ENCODE data around the gene SASS6.

The SASS6 gene

DNA sequence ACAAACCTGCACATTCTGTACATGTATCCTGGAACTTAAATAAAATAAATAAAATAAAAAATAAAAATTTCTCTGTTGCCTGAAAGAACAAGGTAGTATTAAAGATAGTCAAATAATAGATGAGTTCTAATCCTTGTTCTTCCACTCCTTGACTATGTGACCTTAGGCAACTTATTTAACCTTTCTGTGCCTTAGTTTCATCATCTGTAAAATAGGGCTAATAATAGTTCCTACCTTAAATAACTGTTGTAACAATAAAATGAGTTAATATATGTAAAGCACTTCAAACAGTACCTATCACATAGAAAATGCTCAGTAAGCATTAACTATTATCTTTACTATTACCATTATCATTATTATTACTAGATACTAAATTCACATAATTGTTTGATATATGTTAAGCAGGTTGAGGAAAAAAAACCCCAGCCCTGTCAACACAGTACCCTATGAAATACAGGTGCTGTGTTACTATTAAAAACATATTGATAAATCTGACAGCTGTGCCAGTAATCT lies 23.1 kb downstream of the SASS6 start:
- no peak overlapping the region for H3K27ac ChIP-seq
- TF ChIP-seq, protein P1, sequence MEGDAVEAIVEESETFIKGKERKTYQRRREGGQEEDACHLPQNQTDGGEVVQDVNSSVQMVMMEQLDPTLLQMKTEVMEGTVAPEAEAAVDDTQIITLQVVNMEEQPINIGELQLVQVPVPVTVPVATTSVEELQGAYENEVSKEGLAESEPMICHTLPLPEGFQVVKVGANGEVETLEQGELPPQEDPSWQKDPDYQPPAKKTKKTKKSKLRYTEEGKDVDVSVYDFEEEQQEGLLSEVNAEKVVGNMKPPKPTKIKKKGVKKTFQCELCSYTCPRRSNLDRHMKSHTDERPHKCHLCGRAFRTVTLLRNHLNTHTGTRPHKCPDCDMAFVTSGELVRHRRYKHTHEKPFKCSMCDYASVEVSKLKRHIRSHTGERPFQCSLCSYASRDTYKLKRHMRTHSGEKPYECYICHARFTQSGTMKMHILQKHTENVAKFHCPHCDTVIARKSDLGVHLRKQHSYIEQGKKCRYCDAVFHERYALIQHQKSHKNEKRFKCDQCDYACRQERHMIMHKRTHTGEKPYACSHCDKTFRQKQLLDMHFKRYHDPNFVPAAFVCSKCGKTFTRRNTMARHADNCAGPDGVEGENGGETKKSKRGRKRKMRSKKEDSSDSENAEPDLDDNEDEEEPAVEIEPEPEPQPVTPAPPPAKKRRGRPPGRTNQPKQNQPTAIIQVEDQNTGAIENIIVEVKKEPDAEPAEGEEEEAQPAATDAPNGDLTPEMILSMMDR (conservative IDR thresholded peaks at IDR 0.05): no peak

DNA sequence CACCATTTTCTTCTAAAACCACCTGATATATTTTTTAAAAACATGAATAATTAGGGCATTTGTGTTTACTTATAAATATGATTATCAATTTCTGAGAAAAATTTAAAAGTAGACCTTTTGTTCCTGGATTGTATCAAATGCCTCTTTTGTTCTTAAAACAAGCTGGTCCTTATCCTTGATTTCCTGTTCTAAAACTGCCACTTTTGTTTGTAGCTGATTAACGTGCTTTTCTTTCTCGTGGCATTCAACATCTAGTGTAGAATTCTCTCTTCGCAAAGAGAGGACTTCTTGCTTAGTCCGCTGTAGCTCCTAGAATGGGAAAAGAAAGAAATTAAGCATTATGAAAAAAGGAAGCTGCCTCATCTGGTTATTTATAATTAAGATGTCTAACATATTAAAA lies 25.0 kb downstream of the SASS6 start:
- TF ChIP-seq, protein P1 (conservative IDR thresholded peaks at IDR 0.05): no peak
- H3K27ac ChIP-seq: no peak overlapping the region

DNA sequence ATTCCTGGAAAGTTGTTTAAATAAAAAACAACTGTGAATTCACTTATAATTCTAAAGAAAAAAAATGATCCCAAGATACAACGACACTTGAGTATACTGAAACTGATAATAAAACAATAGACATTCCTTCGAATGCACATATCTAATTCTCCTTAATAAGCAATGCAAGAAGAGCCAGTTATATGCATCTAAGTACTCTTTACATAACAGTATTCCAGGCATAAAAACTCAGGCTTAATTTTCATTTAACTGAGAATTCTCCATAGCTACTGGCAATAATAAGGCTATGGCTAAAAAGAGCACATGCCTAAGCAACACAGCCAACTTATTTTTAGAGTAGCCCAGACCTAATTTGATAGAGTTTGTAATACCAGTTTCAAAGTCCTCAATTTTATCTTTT lies 31.2 kb downstream of the SASS6 start:
- no peak overlapping the region for H3K27ac ChIP-seq
- TF ChIP-seq, protein P1 (conservative IDR thresholded peaks at IDR 0.05): no peak

DNA sequence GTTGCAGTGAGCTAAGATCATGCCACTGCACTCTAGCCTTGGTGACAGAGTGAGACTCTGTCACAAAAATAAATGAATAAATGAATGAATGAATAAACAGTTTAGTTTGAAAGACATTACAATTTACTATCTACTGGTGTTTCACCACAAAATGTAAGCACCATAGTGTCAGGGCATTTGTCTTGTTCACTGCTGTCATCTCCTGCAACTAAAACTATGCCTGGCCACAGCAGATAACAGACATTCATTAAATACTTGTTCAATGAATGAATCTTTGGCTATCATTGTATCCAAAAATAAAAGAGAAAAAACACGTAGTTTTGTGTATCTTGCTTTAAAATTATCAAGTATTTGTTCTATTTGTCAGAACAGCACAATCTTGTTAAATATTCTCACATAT lies 32.5 kb downstream of the SASS6 start:
- no peak overlapping the region for H3K27ac ChIP-seq
- TF ChIP-seq, protein P1 (conservative IDR thresholded peaks at IDR 0.05): no peak

DNA sequence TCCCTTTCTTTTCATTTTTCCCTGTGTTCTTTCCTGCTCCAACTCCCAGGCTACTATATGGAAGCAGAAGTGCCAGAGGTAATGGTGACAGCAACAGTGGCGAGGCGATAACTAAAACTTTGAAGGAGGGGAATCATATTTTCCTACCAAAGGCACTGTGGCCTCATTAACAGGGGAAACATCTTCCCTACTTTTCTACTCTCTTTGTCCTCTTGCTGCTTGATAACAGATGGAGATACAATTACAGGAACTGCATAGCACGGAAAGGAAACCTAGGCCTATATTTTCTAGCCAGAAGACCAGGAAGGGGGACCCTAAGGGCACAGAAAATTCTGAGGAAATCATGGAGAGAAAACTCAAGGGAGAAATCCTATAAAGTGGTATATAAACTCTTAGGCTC lies 42.3 kb downstream of the SASS6 start:
- TF ChIP-seq, protein P1 (conservative IDR thresholded peaks at IDR 0.05): no peak
- H3K27ac ChIP-seq: no peak overlapping the region

DNA sequence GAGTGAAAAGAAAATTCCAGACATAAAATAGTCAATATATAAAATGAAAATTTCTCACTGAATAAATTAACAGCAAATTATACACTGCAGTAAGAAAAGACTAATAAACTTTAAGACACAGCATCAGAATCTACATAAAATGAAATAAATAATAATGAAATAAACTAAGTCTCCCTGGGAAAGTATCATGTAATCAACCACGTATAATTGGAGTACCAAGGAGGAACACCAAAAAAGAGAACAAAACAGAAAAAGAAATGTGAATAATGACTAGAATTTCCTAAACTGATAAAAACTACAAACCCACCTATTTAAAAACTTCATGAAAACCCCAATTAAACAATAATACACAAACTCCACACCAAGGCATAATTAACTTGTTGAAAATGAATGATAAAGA lies 43.6 kb downstream of the SASS6 start:
- TF ChIP-seq, protein P1 (conservative IDR thresholded peaks at IDR 0.05): no peak

DNA sequence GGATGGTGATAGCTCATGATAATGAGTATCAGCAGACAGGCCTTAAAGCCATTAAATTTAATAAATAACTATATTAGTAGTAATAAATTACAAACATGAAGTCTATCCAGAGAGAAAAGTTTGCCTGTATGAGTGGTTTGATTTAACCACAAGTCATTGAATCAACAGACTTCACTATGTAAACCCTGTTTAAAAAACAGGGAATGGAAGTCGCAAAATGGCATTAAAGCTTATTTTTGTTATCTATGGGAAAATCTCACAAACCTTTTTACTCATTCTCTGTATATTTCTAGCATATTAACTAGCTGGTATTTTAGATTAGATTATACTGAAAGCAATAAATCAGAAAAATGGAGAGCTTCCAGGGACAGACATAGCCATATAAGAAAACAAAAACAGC lies 45.3 kb downstream of the SASS6 start:
- TF ChIP-seq, protein P1 (conservative IDR thresholded peaks at IDR 0.05): no peak
- no peak overlapping the region for H3K27ac ChIP-seq

More for the DNA sequence above, 43.6 kb downstream of the SASS6 start:
- no peak overlapping the region for H3K27ac ChIP-seq

Measured in VCaP (cell line).